Endothelial cell (in vitro differentiated cells): ENCODE data around the gene TLCD2. TPM values are rescaled to one million over a fixed set of nuclear protein-coding genes. Genes with fewer than 3 reads are reported as not detected.
"Not testable (repeated sequence)": the region's sequence is repeated elsewhere in the genome, so short reads cannot be mapped to it uniquely, and the experiment has no call there.

ENCODE experiments used
- DNase-seq: peaks from one replicate; pipeline ENCODE4 v3.0.0; 2021; ENCODE audit warnings: low spot score
- H3K27ac Mint-ChIP-seq: one replicate; pipeline ENCODE4 v1.8.0; 2021; ENCODE audit warnings: mixed read lengths, inconsistent platforms; ENCODE audit not compliant: unreplicated experiment
- H3K27me3 Mint-ChIP-seq: one replicate; pipeline ENCODE4 v1.8.0; 2021; ENCODE audit warnings: mild to moderate bottlenecking, moderate library complexity, mixed read lengths, inconsistent platforms; ENCODE audit not compliant: unreplicated experiment
- H3K36me3 Mint-ChIP-seq: one replicate; pipeline ENCODE4 v1.8.0; 2021; ENCODE audit warnings: mild to moderate bottlenecking, low read depth, mixed read lengths, inconsistent platforms; ENCODE audit not compliant: unreplicated experiment
- H3K4me1 Mint-ChIP-seq: one replicate; pipeline ENCODE4 v1.8.0; 2021; ENCODE audit warnings: mild to moderate bottlenecking, mixed read lengths, inconsistent platforms; ENCODE audit not compliant: unreplicated experiment
- H3K4me3 Mint-ChIP-seq: one replicate; pipeline ENCODE4 v1.8.0; 2021; ENCODE audit warnings: mild to moderate bottlenecking, mixed read lengths, inconsistent platforms; ENCODE audit not compliant: unreplicated experiment
- H3K9me3 Mint-ChIP-seq: one replicate; pipeline ENCODE4 v1.8.0; 2021; ENCODE audit warnings: mixed read lengths, inconsistent platforms; ENCODE audit not compliant: unreplicated experiment
- total RNA-seq: library from RNA; stranded (reverse); fragmentation: NEBNext Ultra II Directional; extraction: Animal tissue kit (Norgen Biotek cat#: 25700); gene quantifications from one replicate; pipeline ENCODE4 v1.2.1, GENCODE V29; 2021; ENCODE audit not compliant: unreplicated experiment
- TF ChIP-seq, protein P1 (sequence below): fragments of 200-600 bp; sonication (generic); IDR thresholded peaks from one replicate; pipeline ENCODE4 v1.5.0; 2021; ENCODE audit warnings: antibody characterized with exemption; ENCODE audit not compliant: unreplicated experiment

Gene TLCD2
- total RNA-seq, 1 donor from 2014 or later: 4.4 TPM

DNA sequence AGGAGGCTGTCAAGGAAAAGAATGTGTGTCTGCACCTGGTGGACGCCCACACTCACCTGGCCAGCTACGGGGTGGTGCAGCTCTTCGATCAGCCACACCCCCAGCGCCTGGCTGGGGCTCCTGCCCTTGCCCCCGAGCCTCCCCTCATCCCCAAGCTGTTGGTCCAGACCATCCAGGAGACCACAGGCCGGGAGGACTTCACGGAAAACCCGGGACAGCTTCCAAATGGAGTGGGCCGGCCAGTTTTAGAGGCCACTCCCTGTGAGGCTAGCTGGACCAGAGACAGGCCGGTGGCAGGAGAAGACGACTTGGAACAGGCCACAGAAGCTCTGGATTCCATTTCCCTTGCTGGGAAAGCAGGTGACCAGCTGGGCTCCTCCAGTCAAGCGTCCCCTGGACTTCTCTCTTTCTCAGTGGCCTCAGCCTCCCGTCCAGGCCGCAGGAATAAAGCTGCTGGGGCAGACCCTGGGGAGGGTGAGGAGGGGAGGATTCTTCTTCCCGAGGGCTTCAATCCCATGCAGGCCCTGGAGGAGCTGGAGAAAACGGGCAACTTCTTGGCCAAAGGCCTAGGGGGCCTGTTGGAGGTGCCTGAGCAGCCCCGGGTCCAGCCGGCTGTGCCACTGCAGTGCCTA lies 16.6 kb upstream of the TLCD2 start:
- DNase-seq: no peak
- TF ChIP-seq, protein P1, sequence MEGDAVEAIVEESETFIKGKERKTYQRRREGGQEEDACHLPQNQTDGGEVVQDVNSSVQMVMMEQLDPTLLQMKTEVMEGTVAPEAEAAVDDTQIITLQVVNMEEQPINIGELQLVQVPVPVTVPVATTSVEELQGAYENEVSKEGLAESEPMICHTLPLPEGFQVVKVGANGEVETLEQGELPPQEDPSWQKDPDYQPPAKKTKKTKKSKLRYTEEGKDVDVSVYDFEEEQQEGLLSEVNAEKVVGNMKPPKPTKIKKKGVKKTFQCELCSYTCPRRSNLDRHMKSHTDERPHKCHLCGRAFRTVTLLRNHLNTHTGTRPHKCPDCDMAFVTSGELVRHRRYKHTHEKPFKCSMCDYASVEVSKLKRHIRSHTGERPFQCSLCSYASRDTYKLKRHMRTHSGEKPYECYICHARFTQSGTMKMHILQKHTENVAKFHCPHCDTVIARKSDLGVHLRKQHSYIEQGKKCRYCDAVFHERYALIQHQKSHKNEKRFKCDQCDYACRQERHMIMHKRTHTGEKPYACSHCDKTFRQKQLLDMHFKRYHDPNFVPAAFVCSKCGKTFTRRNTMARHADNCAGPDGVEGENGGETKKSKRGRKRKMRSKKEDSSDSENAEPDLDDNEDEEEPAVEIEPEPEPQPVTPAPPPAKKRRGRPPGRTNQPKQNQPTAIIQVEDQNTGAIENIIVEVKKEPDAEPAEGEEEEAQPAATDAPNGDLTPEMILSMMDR: no peak
- H3K4me3 Mint-ChIP-seq: no peak overlapping the region
- peaks cover 10% of the 10 kb centered on the region for H3K27me3 Mint-ChIP-seq
- H3K4me1 Mint-ChIP-seq: peaks cover 7% of the 10 kb centered on the region
- H3K27ac Mint-ChIP-seq: no peak overlapping the region
- no peaks in the 10 kb centered on the region for H3K9me3 Mint-ChIP-seq
- peaks cover 8% of the 10 kb centered on the region for H3K36me3 Mint-ChIP-seq

DNA sequence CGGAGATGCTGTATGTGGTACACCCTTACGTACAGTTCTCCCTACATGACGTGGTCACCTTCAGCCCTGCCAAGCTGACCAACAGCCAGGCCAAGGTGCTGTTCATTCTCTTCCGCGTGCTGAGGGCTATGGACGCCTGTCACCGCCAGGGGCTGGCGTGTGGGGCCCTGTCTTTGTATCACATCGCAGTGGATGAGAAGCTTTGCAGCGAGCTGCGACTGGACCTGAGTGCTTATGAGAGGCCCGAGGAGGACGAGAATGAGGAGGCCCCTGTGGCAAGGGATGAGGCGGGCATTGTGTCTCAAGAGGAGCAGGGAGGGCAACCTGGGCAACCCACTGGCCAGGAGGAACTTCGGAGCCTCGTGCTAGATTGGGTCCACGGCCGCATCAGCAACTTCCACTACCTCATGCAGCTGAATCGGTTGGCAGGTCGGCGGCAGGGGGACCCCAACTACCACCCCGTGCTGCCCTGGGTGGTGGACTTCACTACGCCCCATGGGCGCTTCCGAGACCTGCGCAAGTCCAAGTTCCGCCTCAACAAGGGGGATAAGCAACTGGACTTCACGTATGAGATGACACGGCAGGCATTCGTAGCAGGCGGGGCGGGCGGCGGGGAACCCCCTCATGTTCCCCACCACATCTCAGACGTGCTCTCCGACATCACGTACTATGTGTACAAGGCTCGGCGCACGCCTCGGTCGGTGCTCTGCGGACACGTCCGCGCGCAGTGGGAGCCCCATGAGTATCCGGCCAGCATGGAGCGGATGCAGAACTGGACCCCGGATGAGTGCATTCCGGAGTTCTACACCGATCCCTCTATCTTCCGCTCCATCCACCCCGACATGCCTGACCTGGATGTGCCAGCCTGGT lies 15.7 kb upstream of the TLCD2 start:
- H3K4me3 Mint-ChIP-seq: peak overlapping the region; percentile 44
- DNase-seq: no peak
- H3K27me3 Mint-ChIP-seq: peaks cover 10% of the 10 kb centered on the region
- peaks cover 7% of the 10 kb centered on the region for H3K4me1 Mint-ChIP-seq
- peaks cover 8% of the 10 kb centered on the region for H3K36me3 Mint-ChIP-seq
- TF ChIP-seq, protein P1: no peak
- H3K9me3 Mint-ChIP-seq: no peaks in the 10 kb centered on the region
- H3K27ac Mint-ChIP-seq: peak overlapping the region; percentile 72

- Mint-ChIP-seq H3K4me3 (peak overlapping the region; percentile 44), H3K27me3 (peaks cover 11% of the 10 kb centered on the region), H3K27ac (no peak overlapping the region), H3K36me3 (peaks cover 8% of the 10 kb centered on the region), H3K4me1 (peaks cover 7% of the 10 kb centered on the region), H3K9me3 (no peaks in the 10 kb centered on the region)
- TF ChIP-seq, protein P1: no peak
- DNase-seq: no peak
Measured at GRCh38 chr17:1724869-1725641, 14.9 kb upstream of the TLCD2 start.

DNA sequence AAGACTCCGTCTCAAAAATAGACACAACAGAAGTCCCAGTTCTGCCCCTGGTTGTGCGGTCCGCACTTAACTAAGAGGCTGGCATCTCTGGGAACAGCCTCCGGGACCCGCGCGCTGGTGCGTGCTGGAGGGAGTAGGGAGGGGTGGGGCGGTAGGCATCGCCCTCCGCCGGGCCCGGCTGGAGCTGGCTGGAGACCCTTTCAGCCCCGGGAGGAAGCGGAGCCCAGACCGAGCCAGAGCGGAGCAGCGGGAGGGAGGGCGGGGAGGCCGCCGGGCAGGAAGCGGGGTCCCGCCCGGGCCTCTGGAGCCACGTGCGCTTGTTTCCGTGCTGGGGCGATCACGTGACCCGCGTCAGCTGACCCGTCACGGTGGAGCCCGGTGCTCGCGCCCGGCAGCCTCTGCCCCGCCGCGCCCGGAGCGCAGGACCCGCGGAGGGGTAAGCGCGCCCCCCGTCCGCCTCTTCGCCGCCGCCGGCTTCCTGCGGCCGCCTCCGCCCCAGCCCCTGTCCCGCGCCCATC lies 14.2 kb upstream of the TLCD2 start, which contains the start of gene WDR81:
Gene WDR81 (plus strand): TSS at position 354 of the 518 bp plus-strand sequence. CDS start 256 bp downstream, outside the sequence.
- Mint-ChIP-seq H3K27ac (no peak within 1 kb of the TSS), H3K9me3 (no peaks in the 10 kb centered on the region), H3K4me1 (peaks cover 7% of the 10 kb centered on the region), H3K36me3 (peaks cover 2% of the 10 kb centered on the region), H3K4me3 (peak within 1 kb of the TSS; percentile 79), H3K27me3 (peaks cover 9% of the 10 kb centered on the region)
- TF ChIP-seq, protein P1: no peak
- DNase-seq: peak; percentile 81

DNA sequence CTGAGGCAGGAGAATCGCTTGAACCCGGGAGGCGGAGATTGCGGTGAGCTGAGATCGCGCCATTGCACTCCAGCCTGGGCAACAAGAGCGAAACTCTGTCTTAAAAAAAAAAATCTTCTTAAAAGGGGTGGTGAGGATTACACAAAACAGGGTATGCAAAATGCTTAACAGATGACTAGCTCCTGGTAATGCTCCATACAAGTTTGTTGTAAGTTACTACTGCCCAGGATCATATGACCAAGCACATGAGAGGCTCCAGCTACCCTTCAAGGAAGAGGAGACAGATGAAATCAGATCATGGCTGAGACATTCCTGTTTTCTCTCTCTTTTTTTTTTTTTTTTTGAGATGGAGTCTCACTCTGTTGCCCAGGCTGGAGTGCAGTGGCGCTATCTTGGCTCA lies 11.8 kb upstream of the TLCD2 start:
- not testable (repeated sequence) for DNase-seq, H3K27ac Mint-ChIP-seq, H3K36me3 Mint-ChIP-seq, H3K9me3 Mint-ChIP-seq, H3K27me3 Mint-ChIP-seq, H3K4me3 Mint-ChIP-seq
- H3K4me1 Mint-ChIP-seq: peaks cover 14% of the 10 kb centered on the region
